Psoas muscle (tissue), 8 donors: ENCODE results near the gene BRMS1L. TPM values are rescaled to one million over a fixed set of nuclear protein-coding genes. Genes with fewer than 3 reads are reported as not detected.
"Not testable (repeated sequence)": the region's sequence is repeated elsewhere in the genome, so short reads cannot be mapped to it uniquely, and the experiment has no call there.

Experiments
- ATAC-seq, 4 donors: fragments of 200-7000 bp; cut with Tn5 transposase; one replicate each; pipeline ENCODE4 v1.9.1; 2020; ENCODE audit warnings: moderate library complexity in 3 of 4, mild to moderate bottlenecking in 2 of 4
- DNase-seq, 2 donors: peaks; one replicate each; pipeline ENCODE4 v3.0.0-alpha.2; 2020
- H3K27ac ChIP-seq: fragments of 200-600 bp; one replicate; pipeline ENCODE4 v1.8.0; 2022
- H3K27me3 ChIP-seq, 3 donors: fragments of 200-600 bp in 1 of 3; one replicate each; pipeline versions ENCODE4 v1.6.1 to v1.8.0; 2013 to 2022; ENCODE audit warnings: low read length in 2 of 3, mild to moderate bottlenecking in 2 of 3, moderate library complexity in 1 of 3; ENCODE audit not compliant: insufficient read depth in 3 of 3
- H3K36me3 ChIP-seq, 2 donors: fragments of 200-600 bp in 1 of 2; one replicate each; pipeline versions ENCODE4 v1.6.1 to v1.8.0; 2013 to 2022; ENCODE audit warnings: low read depth in 1 of 2, mild to moderate bottlenecking in 1 of 2, moderate library complexity in 1 of 2; ENCODE audit not compliant: insufficient read depth in 1 of 2
- H3K4me1 ChIP-seq: fragments of 200-600 bp; one replicate; pipeline ENCODE4 v1.8.0; 2022
- H3K4me3 ChIP-seq: fragments of 200-600 bp; one replicate; pipeline ENCODE4 v1.8.0; 2022; ENCODE audit warnings: mild to moderate bottlenecking
- H3K9me3 ChIP-seq: fragments of 200-600 bp; one replicate; pipeline ENCODE4 v1.8.0; 2022
- WGBS, 3 donors: extraction: QIAGEN DNeasy Blood & Tissue Kit; methylation state at CpG; one replicate each; pipeline versions ENCODE4 v1.1.6 to v1.1.7; 2013; 5-methylcytosine and 5-hydroxymethylcytosine counted together
- intact Hi-C, 2 donors: fragments of 100-400 bp; cut with DNase I; formaldehyde crosslinking; loops; one replicate each; pipeline versions ENCODE4 v1.11.0 to v1.14.2; 2022
- polyA plus RNA-seq, 3 donors: library from polyadenylated mRNA; stranded (reverse); fragments of 200-250 nt; gene quantifications; one replicate each; pipeline ENCODE4 v1.2.3, GENCODE V29; 2013
- total RNA-seq, 4 donors: library from RNA; stranded (reverse); fragmentation: NEBNext Ultra II Directional in 2 of 4; extraction: Animal tissue kit (Norgen Biotek cat#: 25700) in 2 of 4; gene quantifications; one replicate each; pipeline versions ENCODE4 v1.2.1 to v1.2.4, GENCODE V29; 2021 to 2023
- TF ChIP-seq, protein P1 (sequence below): fragments of 200-600 bp; IDR thresholded peaks from one replicate; pipeline ENCODE4 v1.8.0; 2022; ENCODE audit warnings: antibody characterized with exemption
- donor health status: healthy with polysubstance abuse.
- donor health status: DM: no; HTN: no; CAD: no; lungs with moderate emphysema.
- donor health status: Bipolar disorder and iron deficiency.
- donor health status: healthy.
- donor health status: DM: yes; HTN: yes; CAD: no.
- donor health status: DM: no; HTN: no; CAD: no.
- donor health status: DM: no; HTN: no; CAD: no.
- donor health status: DM: yes; HTN: yes; CAD: no.

Gene BRMS1L
- total and polyA plus RNA-seq, 7 donors, result 5.3 to 15.9 (median 9.5) TPM

DNA sequence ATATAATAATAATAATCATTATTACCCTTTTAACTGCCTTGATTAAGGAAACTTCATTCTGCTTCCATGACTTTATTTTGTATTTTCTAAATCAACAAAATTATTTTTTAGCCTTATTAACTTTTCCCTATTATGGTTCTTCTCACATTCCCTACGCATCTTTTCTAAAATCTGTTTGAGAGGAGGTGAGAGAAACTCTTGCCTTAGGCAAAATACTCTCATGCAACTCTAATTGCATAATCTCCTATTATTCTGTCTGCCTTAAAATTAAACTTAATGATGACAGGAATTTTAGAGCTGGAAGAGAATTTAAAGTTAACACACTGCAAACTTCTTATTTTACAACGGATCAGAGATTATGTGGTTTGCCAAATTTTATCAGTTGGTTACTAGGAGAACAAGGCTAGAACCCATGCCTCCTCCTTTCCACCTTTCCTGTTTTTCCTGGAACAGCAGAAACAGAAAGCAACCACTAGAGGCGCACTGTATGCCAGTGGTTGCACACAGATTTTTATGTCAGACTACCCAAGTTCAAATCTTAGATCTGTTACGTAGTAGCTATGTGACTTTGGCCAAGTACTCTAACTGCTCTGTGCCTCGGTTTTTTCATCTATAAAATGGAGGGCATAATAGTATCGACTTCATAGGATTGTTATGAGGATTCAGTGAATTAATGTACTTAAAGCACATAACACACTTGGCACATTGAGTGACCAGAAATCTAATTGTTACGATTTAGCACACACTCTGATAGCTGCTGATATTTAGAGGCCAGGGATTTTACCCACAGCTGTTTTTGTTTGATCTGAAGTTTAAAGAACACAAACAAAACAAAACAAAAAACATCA lies 4.3 kb upstream of the BRMS1L start:
- intact Hi-C loops, result loop anchor here in 1 of 2 donors (10.0 kb wide), 1 partner anchor 697 kb away; the partner anchor contains the start of genes PPP2R3C and PRORP
- no peak for ATAC-seq
- H3K4me1 ChIP-seq, result no peaks in the 10 kb centered on the region
- no peak overlapping the region for H3K27ac ChIP-seq
- no peaks in the 10 kb centered on the region for H3K27me3 ChIP-seq
- 24 to 32% (median 24%) methylated on average over 7 of the region's 7 CpGs for WGBS, 3 donors
- TF ChIP-seq, protein P1, sequence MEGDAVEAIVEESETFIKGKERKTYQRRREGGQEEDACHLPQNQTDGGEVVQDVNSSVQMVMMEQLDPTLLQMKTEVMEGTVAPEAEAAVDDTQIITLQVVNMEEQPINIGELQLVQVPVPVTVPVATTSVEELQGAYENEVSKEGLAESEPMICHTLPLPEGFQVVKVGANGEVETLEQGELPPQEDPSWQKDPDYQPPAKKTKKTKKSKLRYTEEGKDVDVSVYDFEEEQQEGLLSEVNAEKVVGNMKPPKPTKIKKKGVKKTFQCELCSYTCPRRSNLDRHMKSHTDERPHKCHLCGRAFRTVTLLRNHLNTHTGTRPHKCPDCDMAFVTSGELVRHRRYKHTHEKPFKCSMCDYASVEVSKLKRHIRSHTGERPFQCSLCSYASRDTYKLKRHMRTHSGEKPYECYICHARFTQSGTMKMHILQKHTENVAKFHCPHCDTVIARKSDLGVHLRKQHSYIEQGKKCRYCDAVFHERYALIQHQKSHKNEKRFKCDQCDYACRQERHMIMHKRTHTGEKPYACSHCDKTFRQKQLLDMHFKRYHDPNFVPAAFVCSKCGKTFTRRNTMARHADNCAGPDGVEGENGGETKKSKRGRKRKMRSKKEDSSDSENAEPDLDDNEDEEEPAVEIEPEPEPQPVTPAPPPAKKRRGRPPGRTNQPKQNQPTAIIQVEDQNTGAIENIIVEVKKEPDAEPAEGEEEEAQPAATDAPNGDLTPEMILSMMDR, result peak; percentile 59
- no peak overlapping the region for H3K4me3 ChIP-seq
- H3K9me3 ChIP-seq, result no peaks in the 10 kb centered on the region
- no peak for DNase-seq
- no peaks in the 10 kb centered on the region for H3K36me3 ChIP-seq

GRCh38 chr14:35822501-35822900 lies 3.6 kb upstream of the BRMS1L start:
- WGBS, 3 donors, result 77 to 90% (median 83%) methylated on average over 3 of the region's 3 CpGs
- DNase-seq (no peak), ATAC-seq (no peak)
- H3K4me1 ChIP-seq, result peaks cover 4% of the 10 kb centered on the region
- no peak overlapping the region for H3K4me3 ChIP-seq
- intact Hi-C loops, result loop anchor here in 1 of 2 donors (10.0 kb wide), 1 partner anchor 698 kb away; the partner anchor contains the start of genes PPP2R3C and PRORP
- H3K9me3 ChIP-seq, result no peaks in the 10 kb centered on the region
- H3K36me3 ChIP-seq, result no peaks in the 10 kb centered on the region
- TF ChIP-seq, protein P1, result no peak
- no peak overlapping the region for H3K27ac ChIP-seq
- H3K27me3 ChIP-seq, result no peaks in the 10 kb centered on the region

- not testable (repeated sequence) for ATAC-seq, DNase-seq, H3K9me3 ChIP-seq, H3K4me1 ChIP-seq, H3K36me3 ChIP-seq, H3K27me3 ChIP-seq, H3K27ac ChIP-seq
- 76 to 85% (median 84%) methylated on average over 15 to 38 of the region's 55 CpGs for WGBS, 3 donors
- H3K4me3 ChIP-seq, result peak overlapping the region; percentile 99
- intact Hi-C loops, result loop anchor here in 1 of 2 donors (10.0 kb wide), 1 partner anchor 700 kb away; the partner anchor contains the start of genes PPP2R3C and PRORP
Observed at GRCh38 chr14:35824446-35825165, 1.5 kb upstream of the BRMS1L start.

DNA sequence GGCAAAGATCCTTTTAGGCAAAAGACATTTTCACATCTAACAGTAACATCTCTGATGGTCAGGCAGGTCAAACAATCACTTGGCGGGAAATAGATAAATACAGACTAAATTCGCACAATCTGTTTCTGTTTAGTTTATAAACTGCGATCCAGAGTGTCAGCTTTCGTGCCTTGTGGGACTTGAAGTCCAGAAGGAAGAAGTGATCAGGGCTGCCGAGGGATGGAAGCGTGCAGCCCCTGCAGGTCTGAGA lies 245 bp upstream of the BRMS1L start:
- Histone ChIP-seq H3K4me3 (peak overlapping the region; percentile 99), H3K27ac (peak overlapping the region; percentile 100), H3K27me3 (no peaks in the 10 kb centered on the region), H3K9me3 (no peaks in the 10 kb centered on the region), H3K4me1 (peaks cover 4% of the 10 kb centered on the region), H3K36me3 (no peaks in the 10 kb centered on the region)
- DNase-seq (no peak), ATAC-seq (no peak)
- TF ChIP-seq, protein P1, result no peak
- intact Hi-C loops, result loop anchor here in 1 of 2 donors (10.0 kb wide), 1 partner anchor 701 kb away; the partner anchor contains the start of genes PPP2R3C and PRORP
- WGBS, 3 donors, result 0 to 1% (median 0%) methylated on average over 6 of the region's 6 CpGs

GRCh38 chr14:35826952-35827416 lies 846 bp downstream of the BRMS1L start:
- 2 to 3% (median 2%) methylated on average over 11 of the region's 11 CpGs for WGBS, 3 donors
- DNase-seq, result no peak
- peak overlapping the region; percentile 99 for H3K4me3 ChIP-seq
- TF ChIP-seq, protein P1, result no peak
- H3K9me3 ChIP-seq, result no peaks in the 10 kb centered on the region
- peaks cover 0 to 8% of the 10 kb centered on the region in 2 donors for H3K36me3 ChIP-seq
- no peaks in the 10 kb centered on the region for H3K27me3 ChIP-seq
- no peak for ATAC-seq
- H3K27ac ChIP-seq, result peak overlapping the region; percentile 100
- intact Hi-C loops, result loop anchor here in 1 of 2 donors (10.0 kb wide), 1 partner anchor 702 kb away; the partner anchor contains the start of genes PPP2R3C and PRORP
- peaks cover 4% of the 10 kb centered on the region for H3K4me1 ChIP-seq
